PC-3 (cell line): Measurements from ENCODE around the gene HYDIN.
"Not testable (repeated sequence)": the region's sequence is repeated elsewhere in the genome, so short reads cannot be mapped to it uniquely, and the experiment has no call there.

Experiments used
- CTCF ChIP-seq: fragments of 300-600 bp; sonication (generic); conservative IDR thresholded peaks from 2 replicates; pipeline ENCODE4 v1.5.1; 2017; ENCODE audit warnings: antibody characterized with exemption, low read depth, mild to moderate bottlenecking, low read length
- EZH2 ChIP-seq: fragments of 300-600 bp; sonication (generic); IDR thresholded peaks from one replicate; pipeline ENCODE4 v1.6.1; 2017; ENCODE audit warnings: antibody characterized with exemption, mild to moderate bottlenecking, low read length; ENCODE audit not compliant: unreplicated experiment
- EZH2phosphoT487 ChIP-seq: fragments of 300-600 bp; sonication (generic); IDR thresholded peaks from 2 replicates; pipeline ENCODE4 v1.6.1; 2018; ENCODE audit warnings: mild to moderate bottlenecking, antibody characterized with exemption, low read length, borderline replicate concordance

GRCh38 chr16:70960169-70960568 is 270.4 kb downstream of the HYDIN start:
- TF ChIP-seq CTCF, EZH2, EZH2phosphoT487: not testable (repeated sequence)
